CD14-positive monocyte (primary cell): ENCODE results near the gene MDFIC. TPM values are rescaled to one million over a fixed set of nuclear protein-coding genes. Genes with fewer than 3 reads are reported as not detected.

Experiments
- DNase-seq, 3 donors: peaks; one replicate each; pipeline ENCODE4 v3.0.0-alpha.2; 2011 to 2022
- H2AFZ ChIP-seq: 2 replicates; pipeline ENCODE4 v1.6.0; 2012; ENCODE audit warnings: mild to moderate bottlenecking, low read depth, low read length, inconsistent platforms; ENCODE audit not compliant: insufficient read depth, poor library complexity, severe bottlenecking
- H3K27ac ChIP-seq, 2 donors: 1 replicate in 1 of 2; 2 replicates in 1 of 2; pipeline ENCODE4 v1.5.1; 2012 to 2013; ENCODE audit warnings: low read length in 2 of 2, control low read depth in 1 of 2, inconsistent platforms in 1 of 2, low read depth in 1 of 2, mild to moderate bottlenecking in 1 of 2
- H3K27me3 ChIP-seq, 2 donors: one replicate each; pipeline versions ENCODE4 v1.6.0 to v1.6.1; 2011 to 2013; ENCODE audit warnings: low read length in 2 of 2; ENCODE audit not compliant: control insufficient read depth in 2 of 2, insufficient read depth in 2 of 2
- H3K36me3 ChIP-seq, 2 donors: replicated peaks in 1 of 2; 1 replicate in 1 of 2; 2 replicates in 1 of 2; pipeline versions ENCODE4 v1.5.1 to v1.6.1; 2012 to 2013; ENCODE audit warnings: low read length in 2 of 2, control low read depth in 1 of 2, inconsistent platforms in 1 of 2, mild to moderate bottlenecking in 1 of 2; ENCODE audit not compliant: insufficient read depth in 2 of 2, control insufficient read depth in 1 of 2
- H3K4me1 ChIP-seq, 2 donors: 1 replicate in 1 of 2; 2 replicates in 1 of 2; pipeline versions ENCODE4 v1.5.1 to v1.6.1; 2012 to 2013; ENCODE audit warnings: low read length in 2 of 2, control low read depth in 1 of 2, inconsistent platforms in 1 of 2, mild to moderate bottlenecking in 1 of 2, moderate library complexity in 1 of 2; ENCODE audit not compliant: insufficient read depth in 2 of 2, control insufficient read depth in 1 of 2
- H3K4me2 ChIP-seq: replicated peaks from 2 replicates; pipeline ENCODE3; 2012; ENCODE audit warnings: low read length, moderate library complexity, mild to moderate bottlenecking; ENCODE audit not compliant: poor library complexity, severe bottlenecking; ENCODE audit errors: extremely low read depth
- H3K4me3 ChIP-seq, 3 experiments: fragments of 200-600 bp in 1 of 3; sonication (generic) in 1 of 3; replicated peaks in 1 of 3; 1 replicate in 2 of 3; 2 replicates in 1 of 3; pipeline ENCODE4 v1.5.1; 2011 to 2013; ENCODE audit warnings: low read length in 3 of 3, mild to moderate bottlenecking in 3 of 3, control low read depth in 2 of 3, low read depth in 2 of 3, inconsistent platforms in 1 of 3, moderate library complexity in 1 of 3
- H3K79me2 ChIP-seq: 2 replicates; pipeline ENCODE4 v1.6.0; 2012; ENCODE audit warnings: mild to moderate bottlenecking, control low read depth, inconsistent platforms, low read length, moderate library complexity; ENCODE audit not compliant: insufficient read depth
- H3K9ac ChIP-seq: 2 replicates; pipeline ENCODE4 v1.6.0; 2017; ENCODE audit warnings: low read length, mild to moderate bottlenecking; ENCODE audit not compliant: insufficient read depth, poor library complexity, severe bottlenecking
- H3K9me3 ChIP-seq, 2 donors: replicated peaks in 1 of 2; 1 replicate in 1 of 2; 2 replicates in 1 of 2; pipeline versions ENCODE4 v1.5.1 to v1.6.1; 2012 to 2013; ENCODE audit warnings: low read length in 2 of 2, control low read depth in 1 of 2; ENCODE audit not compliant: control insufficient read depth in 1 of 2, insufficient read depth in 1 of 2
- H4K20me1 ChIP-seq: 2 replicates; pipeline ENCODE4 v1.6.0; 2012; ENCODE audit warnings: mild to moderate bottlenecking, low read length, control low read depth, moderate library complexity; ENCODE audit not compliant: insufficient read depth
- H3K27ac Mint-ChIP-seq, 7 donors: one replicate each; pipeline ENCODE4 v1.8.0; 2020; ENCODE audit warnings: mild to moderate bottlenecking in 7 of 7, mixed read lengths in 7 of 7, moderate library complexity in 6 of 7, inconsistent platforms in 2 of 7
- H3K27me3 Mint-ChIP-seq, 3 donors: one replicate each; pipeline ENCODE4 v1.8.0; 2021 to 2022; ENCODE audit warnings: low read depth in 3 of 3, mild to moderate bottlenecking in 3 of 3, mixed read lengths in 3 of 3, moderate library complexity in 3 of 3, inconsistent platforms in 1 of 3
- H3K36me3 Mint-ChIP-seq, 2 donors: one replicate each; pipeline ENCODE4 v1.8.0; 2020; ENCODE audit warnings: mixed read lengths in 2 of 2, inconsistent platforms in 1 of 2, mild to moderate bottlenecking in 1 of 2
- H3K4me1 Mint-ChIP-seq: one replicate; pipeline ENCODE4 v1.8.0; 2020; ENCODE audit warnings: mild to moderate bottlenecking, mixed read lengths
- H3K4me3 Mint-ChIP-seq, 2 donors: one replicate each; pipeline ENCODE4 v1.8.0; 2020; ENCODE audit warnings: mild to moderate bottlenecking in 2 of 2, mixed read lengths in 2 of 2, moderate library complexity in 1 of 2
- H3K9me3 Mint-ChIP-seq, 7 donors: one replicate each; pipeline ENCODE4 v1.8.0; 2020 to 2022; ENCODE audit warnings: mixed read lengths in 7 of 7, mild to moderate bottlenecking in 6 of 7, moderate library complexity in 6 of 7, inconsistent platforms in 2 of 7
- CTCF ChIP-seq: fragments of 200-600 bp; IDR thresholded peaks from one replicate; pipeline ENCODE4 v1.8.0; 2022; ENCODE audit warnings: antibody characterized with exemption, mild to moderate bottlenecking
- WGBS: methylation state at CpG from one replicate; pipeline ENCODE4 v1.1.5; 2013; ENCODE audit warnings: missing lambda C conversion rate; ENCODE audit not compliant: insufficient coverage; 5-methylcytosine and 5-hydroxymethylcytosine counted together
- intact Hi-C, 2 donors: fragments of 100-400 bp; cut with micrococcal nuclease; formaldehyde crosslinking; loops; one replicate each; pipeline versions ENCODE4 v1.15.0 to v1.15.1; 2023
- polyA plus RNA-seq, 3 donors: library from polyadenylated mRNA; depleted of rRNA in 1 of 3; unstranded in 2 of 3; stranded (reverse) in 1 of 3; fragments of 300-500 nt in 2 of 3; fragments of >200 nt in 1 of 3; fragmentation: Illumina TruSeq in 2 of 3; gene quantifications; 1 replicate in 2 of 3; 2 replicates in 1 of 3; pipeline ENCODE4 v1.2.3, GENCODE V29; 2012 to 2021

Gene MDFIC
- polyA plus RNA-seq, 3 donors = 13.0 to 30.0 (median 19.9) TPM

GRCh38 chr7:114938785-114939184 lies 16.9 kb downstream of the MDFIC start:
- Mint-ChIP-seq H3K4me3 (no peak overlapping the region), H3K27me3 (peaks cover 0 to 3% (median 0%) of the 10 kb centered on the region in 3 donors), H3K4me1 (peaks cover 52% of the 10 kb centered on the region), H3K9me3 (no peaks in the 10 kb centered on the region), H3K36me3 (peaks cover 7 to 16% of the 10 kb centered on the region in 2 donors), H3K27ac (no peak overlapping the region)
- Histone ChIP-seq H3K9ac (no peak overlapping the region), H3K4me2 (no peak overlapping the region), H3K9me3 (no peaks in the 10 kb centered on the region), H3K27me3 (no peaks in the 10 kb centered on the region), H2AFZ (no peak overlapping the region), H3K79me2 (peaks cover 98% of the 10 kb centered on the region), H3K4me1 (peaks cover 29 to 45% of the 10 kb centered on the region in 2 donors), H4K20me1 (peaks cover 7% of the 10 kb centered on the region), H3K27ac (no peak overlapping the region), H3K4me3 (no peak overlapping the region), H3K36me3 (peaks cover 0 to 3% of the 10 kb centered on the region in 2 donors)
- intact Hi-C loops = no loop called here
- DNase-seq = no peak
- no peak for TF ChIP-seq CTCF

- Histone ChIP-seq H2AFZ (no peak overlapping the region), H4K20me1 (peaks cover 7% of the 10 kb centered on the region), H3K27ac (no peak overlapping the region), H3K79me2 (peaks cover 97% of the 10 kb centered on the region), H3K36me3 (peaks cover 0 to 11% of the 10 kb centered on the region in 2 donors), H3K9me3 (no peaks in the 10 kb centered on the region), H3K27me3 (no peaks in the 10 kb centered on the region), H3K4me2 (no peak overlapping the region), H3K9ac (no peak overlapping the region), H3K4me1 (peaks cover 25 to 37% of the 10 kb centered on the region in 2 donors), H3K4me3 (no peak overlapping the region)
- intact Hi-C loops = no loop called here
- Mint-ChIP-seq H3K4me1 (peaks cover 54% of the 10 kb centered on the region), H3K27me3 (peaks cover 0 to 3% (median 0%) of the 10 kb centered on the region in 3 donors), H3K4me3 (no peak overlapping the region), H3K36me3 (peaks cover 14 to 22% of the 10 kb centered on the region in 2 donors), H3K27ac (no peak overlapping the region), H3K9me3 (no peaks in the 10 kb centered on the region)
- no CpG with 5 or more reads among the region's 3 CpGs for WGBS
- no peak for DNase-seq
- TF ChIP-seq CTCF = no peak
These were observed 17.7 kb downstream of the MDFIC start for GRCh38 chr7:114939484-114940097.
